ENCODE results near the gene NFAT5.
"Not testable (repeated sequence)": the region's sequence is repeated elsewhere in the genome, so short reads cannot be mapped to it uniquely, and the experiment has no call there.

The NFAT5 gene

DNA sequence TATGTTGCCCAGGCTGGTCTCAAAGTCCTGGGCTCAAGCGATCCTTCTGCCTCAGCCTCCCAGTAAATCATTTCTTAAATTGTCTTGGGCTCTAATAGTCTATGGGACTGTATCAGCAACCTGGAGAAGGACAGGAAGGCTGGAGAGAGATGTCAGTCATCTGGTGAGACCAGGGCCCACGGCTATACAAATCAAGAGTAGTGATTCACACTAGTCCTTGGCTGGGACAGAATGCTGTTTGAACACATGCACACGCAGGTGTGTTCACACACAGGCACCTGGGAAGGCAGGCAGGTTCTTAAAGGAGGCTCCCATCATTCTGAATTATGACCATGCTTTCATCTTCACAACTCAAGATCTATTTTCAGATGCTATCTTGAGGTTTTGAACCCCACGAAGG lies 146.5 kb downstream of the NFAT5 start:
- DNase-seq = no peak

DNA sequence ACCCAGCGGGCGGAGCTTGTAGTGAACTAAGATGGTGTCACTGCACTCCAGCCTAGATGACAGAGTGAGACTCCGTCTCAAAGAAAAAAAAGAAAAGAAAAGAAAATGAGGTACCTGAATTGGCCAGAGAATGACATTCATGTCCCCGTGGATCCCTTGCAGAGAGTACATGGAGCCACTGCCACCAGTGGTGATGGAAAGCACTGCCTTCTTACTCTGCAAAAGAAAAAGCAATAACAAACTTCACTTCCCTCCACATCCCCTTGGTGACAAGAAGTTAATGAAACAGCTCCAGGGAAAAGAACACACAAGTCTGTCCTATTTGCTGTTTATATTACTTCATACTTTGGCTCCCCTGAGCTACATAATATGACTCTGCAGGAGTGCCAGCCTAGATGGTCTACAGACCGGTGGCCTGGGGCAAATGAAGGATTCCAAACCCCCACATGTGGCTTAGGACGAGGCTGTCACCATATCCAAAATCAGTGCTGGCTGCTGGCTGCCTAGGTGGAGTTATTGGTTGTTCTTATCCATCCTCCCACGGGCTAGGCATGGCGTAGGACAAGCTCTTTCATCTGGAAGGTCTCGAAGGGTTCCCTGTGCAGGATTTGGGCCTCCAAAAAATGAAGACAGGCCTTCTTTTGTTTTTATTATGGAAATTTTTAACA lies 147.3 kb downstream of the NFAT5 start:
- no peak for DNase-seq

DNA sequence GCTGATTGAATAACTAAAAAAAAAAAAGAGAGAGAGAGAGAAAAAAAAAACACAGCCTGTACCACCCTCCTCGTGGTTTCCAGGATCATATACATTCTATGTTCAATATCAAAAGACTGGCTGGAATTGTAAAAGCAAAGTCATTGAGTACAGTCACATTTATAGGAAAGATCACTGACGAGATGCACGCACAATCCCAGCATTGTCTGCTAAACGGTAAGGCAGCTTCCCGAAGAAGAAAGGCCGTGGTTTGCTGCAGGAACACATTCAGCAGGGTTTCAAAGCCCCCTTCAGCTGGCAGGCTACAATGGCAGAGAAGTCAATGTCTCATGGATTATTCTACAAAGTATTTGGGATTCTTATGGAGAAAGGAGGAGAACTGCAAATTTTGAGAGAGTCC lies 151.3 kb downstream of the NFAT5 start:
- no peak for DNase-seq

DNA sequence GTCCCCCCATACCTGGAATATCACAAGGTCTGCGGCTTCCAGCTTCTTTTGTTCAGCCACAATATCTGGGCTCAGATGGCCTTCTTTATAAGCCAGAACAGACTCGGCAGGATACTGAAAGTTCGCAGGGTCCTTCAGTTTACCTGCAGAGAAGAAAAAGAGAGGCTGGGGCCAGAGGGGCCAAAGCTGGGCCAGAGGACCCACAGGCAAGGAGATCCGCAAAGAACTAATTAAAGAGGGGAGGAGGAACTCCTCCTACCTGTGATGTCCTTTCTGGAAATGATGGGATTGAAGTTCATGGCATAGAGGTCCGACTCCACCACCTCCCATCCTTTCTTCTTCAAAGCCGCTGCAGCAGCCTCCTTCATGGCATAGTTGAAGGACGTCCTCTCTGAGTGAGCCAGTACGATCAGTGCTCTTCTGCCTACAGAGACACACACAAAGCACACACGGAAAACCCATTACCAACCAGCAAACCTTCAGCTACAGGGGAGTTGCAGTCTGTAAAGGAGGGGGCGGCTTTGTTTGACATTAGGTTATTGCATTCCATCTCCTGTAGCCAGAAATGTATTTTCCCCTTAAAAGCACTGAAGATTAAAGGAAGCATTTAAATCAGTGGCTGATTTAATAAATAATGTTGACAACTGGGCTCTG lies 152.5 kb downstream of the NFAT5 start:
- DNase-seq = no peak

DNA sequence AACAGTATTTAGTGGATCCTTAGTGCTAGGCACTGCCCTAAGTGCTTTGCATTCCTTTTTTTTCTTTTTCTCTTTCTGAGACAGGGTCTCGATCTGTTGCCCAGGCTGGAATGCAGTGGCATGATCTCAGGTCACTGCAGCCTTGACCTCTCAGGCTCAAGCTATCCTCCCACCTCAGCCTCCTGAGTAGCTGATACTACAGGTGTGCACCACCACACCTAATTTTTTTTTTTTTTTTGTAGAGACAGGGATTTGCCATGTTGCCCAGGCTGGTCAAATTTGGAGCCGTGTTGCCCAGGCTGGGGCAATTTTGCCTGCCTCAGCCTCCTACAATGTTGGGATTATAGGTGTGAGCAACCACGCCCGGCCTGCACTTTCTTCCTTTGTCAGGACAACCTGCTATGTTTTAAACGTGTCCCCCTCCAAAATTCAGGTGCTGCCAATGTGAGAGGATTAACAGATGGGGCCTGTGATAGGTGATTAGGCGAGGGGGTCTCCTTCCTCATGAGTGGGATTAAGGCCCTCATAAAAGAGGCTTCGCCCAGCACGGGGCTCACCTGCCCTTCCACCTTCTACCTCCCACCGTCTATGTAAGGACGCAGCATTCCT lies 155.2 kb downstream of the NFAT5 start:
- DNase-seq = no peak

DNA sequence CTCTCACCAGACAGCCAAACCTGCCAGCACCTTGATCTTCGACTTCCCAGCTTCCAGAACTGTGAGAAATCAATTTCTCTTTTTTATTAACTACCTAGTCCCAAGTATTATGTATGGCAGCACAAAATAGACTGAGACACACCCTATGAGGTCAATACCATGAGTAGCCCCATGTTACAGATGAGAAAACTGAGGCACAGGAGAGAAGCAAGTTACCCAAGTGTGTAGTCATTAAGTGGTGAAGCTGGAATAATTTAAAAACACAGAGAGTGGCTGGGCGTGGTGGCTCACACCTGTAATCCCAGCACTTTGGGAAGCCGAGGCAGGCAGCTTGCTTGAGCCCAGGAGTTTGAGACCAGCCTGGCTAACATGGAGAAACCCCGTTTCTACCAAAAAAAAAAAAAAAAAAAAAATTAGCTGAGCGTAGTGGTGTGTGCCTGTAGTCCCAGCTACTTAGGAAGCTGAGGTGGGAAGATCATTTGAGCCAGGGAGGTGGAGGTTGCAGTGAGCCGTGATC lies 155.7 kb downstream of the NFAT5 start:
- DNase-seq = no peak

DNA sequence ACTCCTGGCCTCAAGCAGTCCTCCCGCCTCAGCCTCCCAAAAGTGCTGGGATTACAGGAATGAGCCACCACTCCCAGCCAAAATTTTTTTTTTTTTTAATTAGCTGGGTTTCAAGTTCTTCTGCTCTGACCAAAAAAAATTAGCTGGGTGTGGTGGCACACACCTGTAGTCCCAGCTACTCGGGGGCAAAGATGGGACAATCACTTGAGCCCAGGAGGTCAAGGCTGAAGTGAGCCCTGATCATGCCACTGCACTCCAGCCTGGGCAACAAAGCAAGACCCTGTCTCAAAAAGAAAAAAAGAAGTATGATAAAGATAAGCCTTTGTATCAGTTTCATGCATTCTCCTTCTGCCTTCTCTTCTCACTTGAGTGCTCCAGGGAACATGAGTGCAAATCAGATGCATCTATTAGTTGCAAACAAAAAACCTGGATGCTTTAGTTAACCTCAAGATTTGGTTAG lies 158.7 kb downstream of the NFAT5 start:
- DNase-seq = no peak

DNA sequence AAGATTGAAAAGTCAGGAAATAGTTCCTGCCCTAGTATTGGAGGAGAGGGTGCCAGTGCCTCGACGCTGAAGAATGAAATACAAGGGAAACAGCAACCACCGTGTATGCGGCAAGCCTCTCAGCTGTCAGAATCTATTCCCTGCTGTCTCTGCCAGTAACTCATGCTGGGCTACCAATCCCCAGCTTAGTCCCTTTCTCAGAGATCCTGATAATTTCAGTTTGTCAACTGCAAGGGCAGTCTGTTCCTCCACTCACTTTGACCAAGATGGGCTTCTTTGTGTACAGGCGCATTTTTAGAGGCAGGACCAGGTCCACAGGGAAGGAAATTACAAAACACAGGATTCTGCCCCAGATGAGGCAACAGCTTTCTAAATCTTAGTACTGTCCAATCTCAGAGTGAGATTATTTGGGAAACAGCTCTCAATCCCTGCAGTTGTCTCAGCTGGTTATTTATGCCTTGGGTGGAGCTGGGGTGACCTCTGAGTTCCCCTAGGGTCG lies 159.3 kb downstream of the NFAT5 start:
- no peak for DNase-seq

DNA sequence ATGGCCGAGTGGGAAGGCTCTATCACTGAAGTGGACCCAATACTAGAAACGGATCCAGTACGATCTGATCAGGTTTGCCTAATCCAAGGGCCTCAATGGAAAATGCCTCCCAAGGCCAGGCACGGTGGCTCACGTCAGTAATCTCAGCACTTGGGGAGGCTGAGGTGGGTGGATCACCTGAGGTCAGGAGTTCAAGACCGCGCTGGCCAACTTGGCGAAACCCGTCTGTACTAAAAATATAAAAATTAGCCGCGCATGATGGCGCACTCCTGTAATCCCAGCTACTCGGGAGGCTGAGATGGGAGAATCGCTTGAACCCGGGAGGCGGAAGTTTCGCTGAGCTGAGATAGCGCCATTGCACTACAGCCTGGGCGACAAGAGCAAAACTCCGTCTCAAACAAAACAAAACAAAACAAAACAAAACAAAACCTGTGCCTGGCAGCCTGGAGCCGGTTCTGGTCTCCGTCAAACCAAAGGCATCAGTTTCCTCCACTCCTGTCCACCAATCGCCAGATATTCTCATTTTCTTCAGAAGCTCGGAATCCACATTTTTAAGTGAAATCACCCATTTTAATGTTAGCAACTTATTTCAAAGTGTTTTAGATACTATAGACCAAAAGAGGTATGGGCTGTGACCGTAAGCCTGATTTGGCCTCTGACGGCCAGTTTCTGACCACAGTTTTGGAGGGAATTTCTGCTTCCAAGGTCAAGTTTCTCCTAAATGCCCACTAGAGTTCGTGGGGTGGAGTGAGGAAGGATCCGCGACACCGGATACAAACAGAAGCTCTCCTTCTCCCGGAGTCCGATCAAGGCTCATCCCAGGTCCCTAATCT lies 159.9 kb downstream of the NFAT5 start:
- DNase-seq = no peak

DNA sequence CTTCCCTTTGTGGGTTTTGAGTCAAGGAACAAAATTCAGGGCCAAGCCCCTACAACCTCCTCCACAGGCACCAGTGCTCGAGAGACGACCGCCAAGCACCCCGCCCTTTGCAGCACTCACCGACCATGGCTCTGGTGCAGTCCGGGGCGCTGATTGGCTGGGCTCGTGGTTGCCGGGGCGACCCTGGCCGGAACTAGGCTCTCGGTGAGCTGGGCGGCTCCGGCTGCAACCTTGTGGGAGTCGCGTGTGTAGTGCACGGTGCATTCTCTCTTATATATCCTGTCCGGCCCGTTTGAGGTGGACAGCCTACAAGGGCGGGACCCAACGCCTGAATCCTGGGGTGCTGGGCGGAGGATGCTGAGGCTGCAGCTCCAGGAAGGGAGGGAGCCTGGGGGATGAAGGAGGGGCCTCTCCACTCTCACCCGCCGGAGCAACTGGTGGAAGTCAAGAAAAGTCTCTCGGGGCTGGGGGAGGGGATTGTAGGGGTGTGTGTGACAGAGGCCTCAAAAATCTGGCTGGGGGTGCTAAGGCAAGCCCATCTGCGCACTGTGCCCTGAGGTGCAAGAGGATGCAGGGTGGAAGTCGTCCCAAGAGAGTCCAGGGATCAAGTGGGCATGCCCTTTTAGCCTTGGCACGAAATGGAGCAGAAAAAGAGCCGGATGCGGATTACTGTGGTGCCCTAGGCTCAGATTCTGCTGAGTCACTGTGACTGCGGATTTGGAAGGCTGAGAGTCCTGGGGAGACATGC lies 160.7 kb downstream of the NFAT5 start, which contains the start of gene NQO1:
NQO1 (minus strand) TSS at position 248 of the 748 bp plus-strand sequence; CDS start at position 127, 121 bp downstream.
- peak; percentile 90 for DNase-seq

DNA sequence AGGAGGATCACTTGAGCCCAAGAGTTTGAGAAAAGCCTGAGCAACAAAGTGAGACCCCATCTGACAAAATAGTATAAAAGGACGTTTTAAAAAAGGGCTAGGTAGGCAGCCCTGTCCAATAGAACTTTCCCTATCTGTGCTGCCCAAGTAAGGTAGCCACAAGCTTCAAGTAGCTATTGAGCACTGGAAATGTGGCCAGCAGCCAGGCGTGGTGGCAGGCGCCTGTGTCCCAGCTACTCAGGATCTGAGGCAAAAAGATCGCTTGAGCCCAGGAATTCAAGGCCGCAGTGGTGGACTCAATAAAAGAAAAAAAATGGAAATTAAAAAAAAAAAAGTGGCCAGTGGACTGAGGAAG lies 162.1 kb downstream of the NFAT5 start:
- DNase-seq = no peak

DNA sequence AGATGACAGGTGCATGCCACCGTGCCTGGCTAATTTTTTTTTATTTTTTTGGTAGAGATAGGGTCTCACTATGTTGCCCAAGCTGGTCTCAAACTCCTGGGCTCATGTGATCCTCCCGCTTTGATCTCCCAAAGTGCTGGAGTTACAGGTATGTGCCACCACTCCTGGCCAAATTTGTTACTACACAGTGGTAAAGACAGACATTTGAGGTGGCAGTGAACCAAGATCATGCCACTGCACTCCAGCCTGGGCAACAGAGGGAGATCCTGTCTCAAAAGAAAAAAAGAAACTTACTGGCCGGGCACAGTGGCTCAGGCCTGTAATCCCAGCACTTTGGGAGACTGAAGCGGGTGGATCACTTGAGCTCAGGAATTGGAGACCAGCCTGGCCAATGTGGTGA lies 163.3 kb downstream of the NFAT5 start:
- not testable (repeated sequence) for DNase-seq

DNA sequence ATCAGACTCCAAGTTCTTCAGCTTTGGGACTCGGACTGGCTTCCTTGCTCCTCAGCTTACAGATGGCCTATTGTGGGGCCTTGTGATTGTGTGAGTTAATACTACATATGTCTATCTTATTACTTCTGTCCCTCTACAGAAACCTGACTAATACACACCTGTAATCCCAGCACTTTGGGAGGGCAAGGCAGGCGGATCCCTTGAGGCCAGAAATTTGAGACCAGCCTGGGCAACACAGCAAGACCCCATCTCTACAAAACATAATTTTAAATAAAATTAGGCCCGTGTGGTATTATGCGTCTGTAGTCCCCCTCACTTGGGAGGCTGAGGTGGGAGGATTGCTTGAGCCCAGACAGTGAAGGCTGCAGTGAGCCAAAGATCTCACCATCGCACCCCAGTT lies 165.5 kb downstream of the NFAT5 start:
- not testable (repeated sequence) for DNase-seq

DNA sequence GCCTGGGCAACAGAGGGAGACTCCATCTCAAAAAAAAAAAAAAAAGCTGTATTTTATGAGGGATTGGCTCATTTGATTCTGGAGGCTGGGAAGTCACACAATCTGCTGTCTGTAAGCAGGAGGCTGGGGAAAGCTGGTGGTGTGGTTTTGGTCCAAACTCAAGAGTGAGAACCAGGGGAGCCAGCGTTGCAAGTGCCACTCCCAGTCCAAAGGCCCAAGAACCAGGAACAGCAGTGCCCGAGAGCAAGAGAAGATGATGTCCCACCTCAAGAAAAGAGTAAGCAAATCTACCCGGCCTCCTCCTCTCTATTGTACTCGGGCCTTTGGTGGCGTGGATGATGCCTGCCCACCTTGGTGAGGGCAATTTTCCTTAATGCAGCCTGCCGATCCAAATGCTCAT lies 166.3 kb downstream of the NFAT5 start:
- DNase-seq = no peak

DNA sequence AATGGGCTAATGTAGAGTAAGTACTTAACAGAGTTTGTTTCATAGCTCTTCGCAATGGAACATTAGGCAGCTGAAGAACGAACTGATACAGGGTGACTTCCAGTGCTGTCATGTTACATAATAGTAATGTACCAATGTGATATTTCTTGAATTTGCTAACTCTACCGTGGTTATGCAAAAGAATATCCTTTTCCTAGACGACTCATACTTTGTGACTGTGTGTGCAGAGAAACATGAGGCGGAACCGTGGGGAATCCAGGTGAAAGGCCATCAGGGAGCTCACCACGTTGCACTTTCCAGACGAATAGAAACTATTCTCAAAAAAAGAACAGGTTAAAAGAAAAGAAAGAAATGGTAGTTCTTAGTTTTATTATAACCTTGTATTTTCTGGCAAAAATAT lies 175.8 kb downstream of the NFAT5 start:
- DNase-seq = no peak

DNA sequence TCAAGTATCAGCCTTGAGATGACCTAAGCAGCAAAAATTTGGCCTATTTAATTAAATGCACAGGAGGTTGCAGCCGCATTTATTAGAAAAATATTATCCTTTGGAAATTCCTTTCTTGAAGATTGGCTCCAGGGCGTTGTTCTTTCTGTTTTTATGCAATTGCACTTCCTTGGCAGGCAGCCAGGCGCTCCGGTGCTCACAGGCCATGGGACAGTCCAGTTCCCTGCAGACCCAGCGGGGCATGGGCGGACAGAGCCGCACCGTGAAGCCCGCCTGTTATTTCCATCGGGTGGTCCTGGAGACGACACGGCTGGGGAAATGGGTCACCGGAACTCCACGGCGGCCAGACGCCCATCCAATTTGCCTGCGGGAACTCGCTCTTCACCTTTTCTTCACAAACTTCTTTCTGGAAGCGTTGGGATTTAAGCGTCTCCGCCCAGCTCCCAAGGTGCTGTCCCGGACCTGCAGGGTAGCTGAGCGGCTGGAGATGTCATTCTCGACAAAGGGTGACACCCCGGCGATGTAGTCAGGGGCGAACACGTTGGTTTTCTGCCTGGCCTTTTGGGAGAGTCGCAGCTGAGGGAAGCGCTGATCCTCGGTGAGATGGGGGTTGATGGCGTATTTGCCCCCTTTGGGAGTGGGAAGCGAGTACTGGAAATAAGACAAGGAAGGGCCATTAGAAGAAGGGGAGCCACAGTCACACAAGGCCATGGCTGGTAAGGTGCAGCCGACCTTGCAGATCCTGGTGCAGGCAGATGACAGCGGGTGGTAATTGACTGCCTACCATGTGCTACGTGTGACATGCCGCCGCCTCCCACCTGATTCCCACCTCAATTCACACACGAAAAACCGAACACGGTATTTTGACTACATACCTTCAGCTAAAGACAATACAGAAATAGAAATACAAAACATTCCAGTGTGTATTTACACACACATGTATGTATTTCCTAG lies 176.5 kb downstream of the NFAT5 start:
- DNase-seq = no peak

DNA sequence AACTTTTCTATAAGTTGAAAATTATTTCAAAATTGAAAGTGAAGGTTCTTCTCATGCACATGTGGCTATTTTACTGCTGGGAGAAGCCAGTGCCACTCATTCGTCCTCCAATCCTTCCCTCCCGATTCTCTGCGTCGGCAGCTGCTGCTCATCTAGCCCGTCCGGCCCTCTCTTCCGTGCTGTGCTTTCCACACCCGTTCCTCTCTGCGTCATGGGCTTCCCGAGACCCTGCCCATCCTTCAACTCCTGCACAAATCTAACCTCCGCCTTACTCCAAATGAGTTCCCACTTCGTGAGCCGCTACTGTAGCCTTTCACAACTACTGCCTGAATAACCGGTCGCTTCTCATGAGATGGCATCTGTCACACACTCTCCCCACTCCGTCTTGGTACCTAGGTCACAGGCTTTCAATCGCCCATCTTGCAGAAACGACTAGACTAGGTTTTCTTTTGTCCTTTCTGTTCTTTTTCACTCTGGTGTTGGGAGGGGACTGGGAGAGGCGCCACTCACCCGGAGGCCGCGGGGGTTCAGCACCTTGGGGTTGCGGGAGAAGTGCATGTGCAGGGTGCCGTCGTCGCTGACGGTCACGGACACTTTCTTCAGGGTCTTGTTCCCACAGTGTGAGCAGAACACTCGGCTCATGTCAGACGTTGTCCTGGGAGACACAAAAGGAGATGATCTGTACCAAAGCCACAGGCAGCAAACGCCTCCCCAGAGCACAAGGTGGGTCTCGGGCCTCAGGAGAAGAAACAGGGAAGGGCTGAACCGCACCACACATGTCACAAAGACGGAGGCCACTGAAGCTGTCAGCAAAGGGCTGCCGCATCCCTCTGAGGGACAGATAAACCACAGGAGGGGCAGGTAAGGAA lies 178.8 kb downstream of the NFAT5 start:
- DNase-seq = no peak

DNA sequence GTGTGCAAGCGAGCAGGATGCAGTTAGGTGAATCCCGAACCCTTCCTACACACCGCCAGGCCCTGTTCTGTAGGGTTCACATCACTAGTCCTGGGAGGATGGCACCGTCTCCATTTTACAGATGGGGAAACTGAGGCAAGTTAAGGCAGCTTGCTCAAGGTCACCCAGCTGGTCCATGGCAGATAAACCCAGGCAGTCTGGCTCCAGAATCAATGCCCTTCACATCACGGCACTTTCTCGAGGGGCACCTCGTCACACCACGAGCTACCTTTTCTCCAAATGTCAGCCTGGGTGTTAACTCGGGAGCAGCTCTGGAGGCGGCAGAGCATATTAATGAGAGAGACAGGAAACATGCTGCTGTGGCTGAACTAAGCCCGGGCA lies 179.5 kb downstream of the NFAT5 start:
- DNase-seq = no peak

DNA sequence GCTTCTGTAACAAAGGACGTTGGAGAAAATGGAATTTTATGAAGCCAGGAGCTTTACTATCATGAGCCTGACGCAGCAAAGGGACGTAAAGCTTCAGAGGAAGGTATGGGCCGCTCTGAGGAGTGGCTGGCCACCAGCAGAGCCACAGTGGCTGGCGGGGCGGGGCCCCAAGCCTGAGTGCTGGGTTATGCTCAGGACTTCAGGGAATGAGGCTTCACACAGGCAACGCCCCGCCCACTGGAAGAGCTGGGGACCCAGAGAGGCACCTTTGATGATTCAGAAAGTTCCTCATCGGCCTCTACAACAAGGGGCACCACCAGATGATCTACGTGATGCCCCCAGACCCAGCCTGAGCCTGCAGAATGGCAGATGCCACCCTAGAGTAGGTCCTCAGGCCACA lies 180.2 kb downstream of the NFAT5 start:
- no peak for DNase-seq

DNA sequence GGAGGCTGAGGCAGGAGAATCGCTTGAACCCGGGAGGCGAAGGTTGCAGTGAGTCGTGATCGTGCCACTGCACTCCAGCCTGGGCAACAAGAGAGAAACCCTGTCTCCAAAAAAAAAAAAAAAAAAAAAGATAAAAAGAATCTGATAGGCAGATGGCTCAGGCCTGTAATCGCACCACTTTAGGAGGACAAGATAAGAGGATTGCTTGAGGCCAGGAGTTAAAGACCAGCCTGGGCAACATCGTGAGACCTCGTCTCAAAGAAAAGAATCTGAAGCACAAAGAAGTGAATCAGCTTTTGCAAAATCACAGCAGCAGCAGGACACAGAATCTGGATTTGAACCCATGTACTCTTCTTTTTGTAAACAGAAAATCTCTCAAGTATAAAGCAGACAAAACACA lies 181.3 kb downstream of the NFAT5 start:
- no peak for DNase-seq
